Ascending aorta (tissue), 2 donors: ENCODE measurements around the gene SLC38A11. TPM values are rescaled to one million over a fixed set of nuclear protein-coding genes. Genes with fewer than 3 reads are reported as not detected.

Source experiments
- DNase-seq, 2 donors: peaks; one replicate each; pipeline ENCODE4 v3.0.0-alpha.2; 2019; ENCODE audit warnings: low spot score in 2 of 2
- H3K27ac ChIP-seq, 2 donors: fragments of 200-600 bp; sonication (generic); one replicate each; pipeline ENCODE4 v1.5.1; 2016 to 2017; ENCODE audit warnings: mild to moderate bottlenecking in 1 of 2
- H3K27me3 ChIP-seq: fragments of 200-600 bp; sonication (generic); one replicate; pipeline ENCODE4 v1.5.1; 2017
- H3K36me3 ChIP-seq, 2 donors: fragments of 200-600 bp; sonication (generic); one replicate each; pipeline ENCODE4 v1.5.1; 2016
- H3K4me1 ChIP-seq, 2 donors: fragments of 200-600 bp; sonication (generic); one replicate each; pipeline ENCODE4 v1.5.1; 2016 to 2017; ENCODE audit warnings: mild to moderate bottlenecking in 1 of 2
- H3K4me3 ChIP-seq, 2 donors: fragments of 200-600 bp; sonication (generic); one replicate each; pipeline ENCODE4 v1.5.1; 2016 to 2017; ENCODE audit warnings: mild to moderate bottlenecking in 1 of 2
- H3K9me3 ChIP-seq, 2 donors: fragments of 200-600 bp; sonication (generic); one replicate each; pipeline ENCODE4 v1.5.1; 2016
- intact Hi-C: fragments of 100-400 bp; cut with DNase I; formaldehyde crosslinking; loops from one replicate; pipeline ENCODE4 v1.15.1; 2023
- total RNA-seq: library from RNA; depleted of rRNA; stranded (reverse); fragments of >200 nt; gene quantifications from one replicate; pipeline ENCODE4 v1.1.0, GENCODE V29; 2016
- TF ChIP-seq, protein P1 (sequence below), 3 experiments: fragments of 200-600 bp in 2 of 3; fragments of 450-650 bp in 1 of 3; sonication (generic) in 2 of 3; IDR thresholded peaks; one replicate each; pipeline ENCODE4 v1.5.1; 2016 to 2019; ENCODE audit warnings: antibody characterized with exemption in 3 of 3, mild to moderate bottlenecking in 1 of 3, moderate library complexity in 1 of 3

The SLC38A11 gene
- total RNA-seq, 1 donor from 2014 or later, result not detected

GRCh38 chr2:164905307-164905706 lies 50.0 kb downstream of the SLC38A11 start:
- intact Hi-C loops, result no loop called here
- no peak overlapping the region for H3K4me3 ChIP-seq
- TF ChIP-seq, protein P1, sequence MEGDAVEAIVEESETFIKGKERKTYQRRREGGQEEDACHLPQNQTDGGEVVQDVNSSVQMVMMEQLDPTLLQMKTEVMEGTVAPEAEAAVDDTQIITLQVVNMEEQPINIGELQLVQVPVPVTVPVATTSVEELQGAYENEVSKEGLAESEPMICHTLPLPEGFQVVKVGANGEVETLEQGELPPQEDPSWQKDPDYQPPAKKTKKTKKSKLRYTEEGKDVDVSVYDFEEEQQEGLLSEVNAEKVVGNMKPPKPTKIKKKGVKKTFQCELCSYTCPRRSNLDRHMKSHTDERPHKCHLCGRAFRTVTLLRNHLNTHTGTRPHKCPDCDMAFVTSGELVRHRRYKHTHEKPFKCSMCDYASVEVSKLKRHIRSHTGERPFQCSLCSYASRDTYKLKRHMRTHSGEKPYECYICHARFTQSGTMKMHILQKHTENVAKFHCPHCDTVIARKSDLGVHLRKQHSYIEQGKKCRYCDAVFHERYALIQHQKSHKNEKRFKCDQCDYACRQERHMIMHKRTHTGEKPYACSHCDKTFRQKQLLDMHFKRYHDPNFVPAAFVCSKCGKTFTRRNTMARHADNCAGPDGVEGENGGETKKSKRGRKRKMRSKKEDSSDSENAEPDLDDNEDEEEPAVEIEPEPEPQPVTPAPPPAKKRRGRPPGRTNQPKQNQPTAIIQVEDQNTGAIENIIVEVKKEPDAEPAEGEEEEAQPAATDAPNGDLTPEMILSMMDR (IDR thresholded peaks at IDR 0.05), result no peak

GRCh38 chr2:164903951-164904350 lies 51.4 kb downstream of the SLC38A11 start:
- Histone ChIP-seq H3K27ac (no peak overlapping the region), H3K27me3 (no peaks in the 10 kb centered on the region), H3K36me3 (no peaks in the 10 kb centered on the region), H3K4me1 (peaks cover 0 to 4% of the 10 kb centered on the region in 2 donors), H3K9me3 (no peaks in the 10 kb centered on the region), H3K4me3 (no peak overlapping the region)
- no peak for DNase-seq
- TF ChIP-seq, protein P1 (IDR thresholded peaks at IDR 0.05), result no peak
- intact Hi-C loops, result no loop called here

More at GRCh38 chr2:164905307-164905706, 50.0 kb downstream of the SLC38A11 start:
- no peak for DNase-seq
- H3K9me3 ChIP-seq, result no peaks in the 10 kb centered on the region
- H3K36me3 ChIP-seq, result no peaks in the 10 kb centered on the region
- no peaks in the 10 kb centered on the region for H3K27me3 ChIP-seq
- H3K4me1 ChIP-seq, result peaks cover 0 to 9% of the 10 kb centered on the region in 2 donors
- H3K27ac ChIP-seq, result no peak overlapping the region

GRCh38 chr2:164903204-164903603 lies 52.1 kb downstream of the SLC38A11 start:
- Histone ChIP-seq H3K4me1 (peaks cover 0 to 4% of the 10 kb centered on the region in 2 donors), H3K27ac (no peak overlapping the region), H3K27me3 (no peaks in the 10 kb centered on the region), H3K4me3 (no peak overlapping the region), H3K9me3 (no peaks in the 10 kb centered on the region), H3K36me3 (no peaks in the 10 kb centered on the region)
- no peak for DNase-seq
- intact Hi-C loops, result no loop called here
- TF ChIP-seq, protein P1 (IDR thresholded peaks at IDR 0.05), result no peak

- DNase-seq, result no peak
- no peak overlapping the region for H3K4me3 ChIP-seq
- no peaks in the 10 kb centered on the region for H3K9me3 ChIP-seq
- H3K4me1 ChIP-seq, result peaks cover 0 to 4% of the 10 kb centered on the region in 2 donors
- intact Hi-C loops, result no loop called here
- TF ChIP-seq, protein P1 (IDR thresholded peaks at IDR 0.05), result no peak
- H3K27me3 ChIP-seq, result no peaks in the 10 kb centered on the region
- no peak overlapping the region for H3K27ac ChIP-seq
- no peaks in the 10 kb centered on the region for H3K36me3 ChIP-seq
Measured at GRCh38 chr2:164899121-164899520, 56.2 kb downstream of the SLC38A11 start.

GRCh38 chr2:164898475-164898874 lies 56.9 kb downstream of the SLC38A11 start:
- H3K9me3 ChIP-seq, result no peaks in the 10 kb centered on the region
- no peaks in the 10 kb centered on the region for H3K36me3 ChIP-seq
- peaks cover 0 to 4% of the 10 kb centered on the region in 2 donors for H3K4me1 ChIP-seq
- no peak overlapping the region for H3K27ac ChIP-seq
- no peak overlapping the region for H3K4me3 ChIP-seq
- TF ChIP-seq, protein P1 (IDR thresholded peaks at IDR 0.05), result no peak
- no peaks in the 10 kb centered on the region for H3K27me3 ChIP-seq
- no peak for DNase-seq
- intact Hi-C loops, result no loop called here
